ENCODE data around the gene TACSTD2.

DNA sequence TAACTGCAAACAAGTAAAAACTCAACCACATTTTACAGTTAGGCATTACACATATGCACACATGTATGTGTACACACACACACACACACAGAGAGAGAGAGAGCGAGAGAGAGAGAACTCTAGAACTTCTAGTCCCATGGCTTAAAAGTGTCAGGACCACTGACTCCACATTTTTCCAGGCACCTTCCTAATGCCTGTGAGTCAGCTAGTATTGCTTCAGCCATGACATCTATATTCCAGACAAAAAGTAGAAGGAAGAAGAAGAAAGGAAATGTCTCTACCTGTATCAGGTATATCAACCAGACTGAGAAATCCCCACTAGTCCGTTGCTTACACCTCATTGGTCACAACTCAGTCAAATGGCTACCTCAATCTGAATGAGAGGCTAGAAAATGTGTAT is 31.9 kb upstream of the TACSTD2 start:
- TF ChIP-seq CTCF (IDR thresholded peaks at IDR 0.05), result no peak
- TF ChIP-seq POLR2AphosphoS5 (IDR thresholded peaks at IDR 0.05), result no peak
- TF ChIP-seq POLR2A (IDR thresholded peaks at IDR 0.05), result no peak
